ENCODE data around the gene IGF1.

- TF ChIP-seq, protein P1, sequence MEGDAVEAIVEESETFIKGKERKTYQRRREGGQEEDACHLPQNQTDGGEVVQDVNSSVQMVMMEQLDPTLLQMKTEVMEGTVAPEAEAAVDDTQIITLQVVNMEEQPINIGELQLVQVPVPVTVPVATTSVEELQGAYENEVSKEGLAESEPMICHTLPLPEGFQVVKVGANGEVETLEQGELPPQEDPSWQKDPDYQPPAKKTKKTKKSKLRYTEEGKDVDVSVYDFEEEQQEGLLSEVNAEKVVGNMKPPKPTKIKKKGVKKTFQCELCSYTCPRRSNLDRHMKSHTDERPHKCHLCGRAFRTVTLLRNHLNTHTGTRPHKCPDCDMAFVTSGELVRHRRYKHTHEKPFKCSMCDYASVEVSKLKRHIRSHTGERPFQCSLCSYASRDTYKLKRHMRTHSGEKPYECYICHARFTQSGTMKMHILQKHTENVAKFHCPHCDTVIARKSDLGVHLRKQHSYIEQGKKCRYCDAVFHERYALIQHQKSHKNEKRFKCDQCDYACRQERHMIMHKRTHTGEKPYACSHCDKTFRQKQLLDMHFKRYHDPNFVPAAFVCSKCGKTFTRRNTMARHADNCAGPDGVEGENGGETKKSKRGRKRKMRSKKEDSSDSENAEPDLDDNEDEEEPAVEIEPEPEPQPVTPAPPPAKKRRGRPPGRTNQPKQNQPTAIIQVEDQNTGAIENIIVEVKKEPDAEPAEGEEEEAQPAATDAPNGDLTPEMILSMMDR (IDR thresholded peaks at IDR 0.05): no peak
- TF ChIP-seq POLR2A (IDR thresholded peaks at IDR 0.05): no peak
Measured at GRCh38 chr12:102511575-102511974, 31.2 kb upstream of the IGF1 start.

Measured in testis (tissue), 2 donors.